Measurements from ENCODE around the gene PCGF3. TPM values are rescaled to one million over a fixed set of nuclear protein-coding genes. Genes with fewer than 3 reads are reported as not detected.
A peak's percentile ranks its signal among the peaks of the same experiment; 100 is the strongest.

Gene PCGF3
- total and polyA plus RNA-seq, 9 of the 15 experiments (the other 6 are each of a cell fraction or from before 2014, with no cell fraction given) = 2.6 to 46.1 (median 20.3) TPM

DNA sequence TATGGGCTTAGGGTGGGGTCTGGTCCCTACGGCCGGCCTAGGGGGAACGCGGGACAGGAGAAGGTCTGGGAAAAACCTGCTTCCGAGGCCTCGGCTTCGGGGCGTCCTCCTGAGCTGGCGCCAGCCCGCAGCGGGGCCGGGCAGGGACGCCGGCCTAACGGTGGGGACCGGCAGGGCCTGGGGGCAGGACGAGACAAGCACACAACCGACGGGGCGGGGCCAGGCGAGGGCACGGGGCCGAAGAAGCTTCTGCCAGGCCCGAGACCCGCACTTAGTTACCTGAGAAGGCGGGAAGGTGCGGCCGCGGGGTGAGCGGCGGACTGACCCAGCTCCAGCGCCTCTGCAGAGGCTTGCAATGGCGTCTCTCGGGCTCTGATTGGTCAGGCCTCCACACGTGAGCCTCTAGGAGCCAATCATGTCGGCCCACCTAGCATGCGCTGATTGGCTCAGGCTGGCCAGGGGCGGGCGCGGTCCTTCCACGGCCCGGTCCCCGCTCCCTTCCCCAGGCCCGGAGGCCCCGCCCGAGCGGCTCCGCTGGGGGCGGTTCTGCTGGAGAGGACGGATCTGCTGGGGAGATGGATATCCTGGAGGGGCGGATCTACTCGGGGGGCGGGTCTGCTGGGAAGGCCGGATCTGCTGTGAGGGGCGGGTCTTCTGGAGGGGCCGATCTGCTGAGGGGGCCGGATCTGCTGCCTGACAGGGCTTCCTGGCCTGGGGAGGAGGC is 76.0 kb downstream of the PCGF3 start (continued):
- TF ChIP-seq ID3 (CRISPR knock-in tag; IDR thresholded peaks at IDR 0.05) (no peak), ID3 (tag; IDR thresholded peaks at IDR 0.05) (peak; percentile 59; the same call in 1 of the 2 replicates), NKRF (IDR thresholded peaks at IDR 0.05; ENCODE audit: borderline replicate concordance) (peak; percentile 33; the same call in 1 of the 2 replicates), MYC (IDR thresholded peaks at IDR 0.05; ENCODE audit: low read depth, low read length) (peak; percentile 78), MYC (CRISPR knock-in tag; IDR thresholded peaks at IDR 0.05; ENCODE audit: borderline replicate concordance, low read depth) (peak; percentile 35; the same call in 1 of the 2 replicates), CXXC5 (CRISPR knock-in tag; IDR thresholded peaks at IDR 0.05) (peak; percentile 64), SP1 (CRISPR knock-in tag; IDR thresholded peaks at IDR 0.05) (peak; percentile 92), MGA (IDR thresholded peaks at IDR 0.05) (peak; percentile 58), ZNF830 (CRISPR knock-in tag; IDR thresholded peaks at IDR 0.05) (0 out of 2 replicates have a peak, but pooled peaks have one; percentile 42)
- TF ChIP-seq, protein P1, sequence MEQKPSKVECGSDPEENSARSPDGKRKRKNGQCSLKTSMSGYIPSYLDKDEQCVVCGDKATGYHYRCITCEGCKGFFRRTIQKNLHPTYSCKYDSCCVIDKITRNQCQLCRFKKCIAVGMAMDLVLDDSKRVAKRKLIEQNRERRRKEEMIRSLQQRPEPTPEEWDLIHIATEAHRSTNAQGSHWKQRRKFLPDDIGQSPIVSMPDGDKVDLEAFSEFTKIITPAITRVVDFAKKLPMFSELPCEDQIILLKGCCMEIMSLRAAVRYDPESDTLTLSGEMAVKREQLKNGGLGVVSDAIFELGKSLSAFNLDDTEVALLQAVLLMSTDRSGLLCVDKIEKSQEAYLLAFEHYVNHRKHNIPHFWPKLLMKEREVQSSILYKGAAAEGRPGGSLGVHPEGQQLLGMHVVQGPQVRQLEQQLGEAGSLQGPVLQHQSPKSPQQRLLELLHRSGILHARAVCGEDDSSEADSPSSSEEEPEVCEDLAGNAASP (IDR thresholded peaks at IDR 0.05) = no peak

Data from K562 (cell line).